HK-2 (cell line): Measurements from ENCODE around the gene BPIFB1.

ENCODE experiments used
- DNase-seq: peaks from one replicate; pipeline ENCODE4 v3.0.0-alpha.2; 2018; ENCODE audit not compliant: unreplicated experiment

BPIFB1 gene

GRCh38 chr20:33273117-33273851 lies 9.7 kb upstream of the BPIFB1 start:
- no peak for DNase-seq

GRCh38 chr20:33275215-33275614 lies 7.8 kb upstream of the BPIFB1 start:
- DNase-seq, result no peak

- no peak for DNase-seq
Measured at GRCh38 chr20:33275871-33276270, 7.1 kb upstream of the BPIFB1 start.

- DNase-seq, result no peak
Measured at GRCh38 chr20:33276303-33277113, 6.5 kb upstream of the BPIFB1 start.

GRCh38 chr20:33277471-33278441 lies 5.3 kb upstream of the BPIFB1 start:
- DNase-seq, result no peak

- no peak for DNase-seq
Measured at GRCh38 chr20:33278700-33279099, 4.3 kb upstream of the BPIFB1 start.

- DNase-seq, result peak; percentile 52
Measured at GRCh38 chr20:33279261-33279910, 3.6 kb upstream of the BPIFB1 start.

GRCh38 chr20:33280000-33280680 lies 2.9 kb upstream of the BPIFB1 start:
- DNase-seq, result no peak

GRCh38 chr20:33280775-33281174 lies 2.2 kb upstream of the BPIFB1 start:
- DNase-seq, result no peak

GRCh38 chr20:33281550-33282146 lies 1.4 kb upstream of the BPIFB1 start:
- DNase-seq, result no peak

- no peak for DNase-seq
Measured at GRCh38 chr20:33282196-33282934, 649 bp upstream of the BPIFB1 start.

- no peak for DNase-seq
Measured at GRCh38 chr20:33284284-33284683, 1.3 kb downstream of the BPIFB1 start.

- no peak for DNase-seq
Measured at GRCh38 chr20:33284937-33285336, 1.9 kb downstream of the BPIFB1 start.

GRCh38 chr20:33285861-33286495 lies 3.0 kb downstream of the BPIFB1 start:
- no peak for DNase-seq

- no peak for DNase-seq
Measured at GRCh38 chr20:33287884-33288283, 4.9 kb downstream of the BPIFB1 start.

- no peak for DNase-seq
Measured at GRCh38 chr20:33290852-33291251, 7.8 kb downstream of the BPIFB1 start.

- no peak for DNase-seq
Measured at GRCh38 chr20:33291416-33291815, 8.4 kb downstream of the BPIFB1 start.

- DNase-seq, result peak; percentile 65
Measured at GRCh38 chr20:33291830-33292355, 8.9 kb downstream of the BPIFB1 start.

- DNase-seq, result no peak
Measured at GRCh38 chr20:33296206-33296605, 13.2 kb downstream of the BPIFB1 start.
